GM19438 (cell line): ENCODE measurements around the gene NR3C1.
A peak's percentile ranks its signal among the peaks of the same experiment; 100 is the strongest.

ENCODE experiments used
- ATAC-seq: cut with Tn5 transposase; IDR thresholded peaks from one replicate; pipeline ENCODE4 v1.9.1; 2021; ENCODE audit warnings: low read depth; ENCODE audit not compliant: unreplicated experiment

Gene NR3C1

GRCh38 chr5:143426437-143426991, 23.0 kb upstream of the NR3C1 start:
- ATAC-seq = no peak

- no peak for ATAC-seq
Observed at GRCh38 chr5:143425835-143426234, 22.3 kb upstream of the NR3C1 start.

GRCh38 chr5:143418140-143418866, 14.8 kb upstream of the NR3C1 start:
- no peak for ATAC-seq

- no peak for ATAC-seq
Observed at GRCh38 chr5:143417503-143418139, 14.1 kb upstream of the NR3C1 start.

- no peak for ATAC-seq
Observed at GRCh38 chr5:143416411-143416810, 12.9 kb upstream of the NR3C1 start.

- ATAC-seq = peak; percentile 74
Observed at GRCh38 chr5:143413958-143414669, 10.6 kb upstream of the NR3C1 start.

- no peak for ATAC-seq
Observed at GRCh38 chr5:143412661-143413342, 9.3 kb upstream of the NR3C1 start.

GRCh38 chr5:143409926-143410325, 6.4 kb upstream of the NR3C1 start:
- no peak for ATAC-seq

GRCh38 chr5:143406408-143406807, 2.9 kb upstream of the NR3C1 start:
- no peak for ATAC-seq

GRCh38 chr5:143405849-143406098, 2.3 kb upstream of the NR3C1 start:
- ATAC-seq = no peak

GRCh38 chr5:143405063-143405848, 1.8 kb upstream of the NR3C1 start:
- ATAC-seq = peak; percentile 23

- peak; percentile 19 for ATAC-seq
Observed at GRCh38 chr5:143404416-143405062, 1.1 kb upstream of the NR3C1 start.

- ATAC-seq = peak; percentile 3
Observed at GRCh38 chr5:143403334-143403592, 223 bp downstream of the NR3C1 start.

GRCh38 chr5:143402553-143403333, 743 bp downstream of the NR3C1 start:
- ATAC-seq = no peak

- no peak for ATAC-seq
Observed at GRCh38 chr5:143402017-143402552, 1.4 kb downstream of the NR3C1 start.

GRCh38 chr5:143401227-143402016, 2.1 kb downstream of the NR3C1 start:
- no peak for ATAC-seq

GRCh38 chr5:143400541-143401226, 2.8 kb downstream of the NR3C1 start:
- ATAC-seq = no peak
